PC-3 (cell line): ENCODE data around the gene WDR7.

Experiments used
- CTCF ChIP-seq: fragments of 300-600 bp; sonication (generic); conservative IDR thresholded peaks from 2 replicates; pipeline ENCODE4 v1.5.1; 2017; ENCODE audit warnings: antibody characterized with exemption, low read depth, mild to moderate bottlenecking, low read length
- EZH2 ChIP-seq: fragments of 300-600 bp; sonication (generic); IDR thresholded peaks from one replicate; pipeline ENCODE4 v1.6.1; 2017; ENCODE audit warnings: antibody characterized with exemption, mild to moderate bottlenecking, low read length; ENCODE audit not compliant: unreplicated experiment
- EZH2phosphoT487 ChIP-seq: fragments of 300-600 bp; sonication (generic); IDR thresholded peaks from 2 replicates; pipeline ENCODE4 v1.6.1; 2018; ENCODE audit warnings: mild to moderate bottlenecking, antibody characterized with exemption, low read length, borderline replicate concordance

- TF ChIP-seq EZH2 = no peak
- no peak for TF ChIP-seq CTCF
- TF ChIP-seq EZH2phosphoT487 = no peak
These were observed 426.0 kb downstream of the WDR7 start for GRCh38 chr18:57077005-57077765.
